ENCODE measurements around the gene PEAR1. TPM values are rescaled to one million over a fixed set of nuclear protein-coding genes. Genes with fewer than 3 reads are reported as not detected.

The PEAR1 gene
- total and polyA plus RNA-seq, 9 donors, result 12.2 to 35.0 (median 27.7) TPM

DNA sequence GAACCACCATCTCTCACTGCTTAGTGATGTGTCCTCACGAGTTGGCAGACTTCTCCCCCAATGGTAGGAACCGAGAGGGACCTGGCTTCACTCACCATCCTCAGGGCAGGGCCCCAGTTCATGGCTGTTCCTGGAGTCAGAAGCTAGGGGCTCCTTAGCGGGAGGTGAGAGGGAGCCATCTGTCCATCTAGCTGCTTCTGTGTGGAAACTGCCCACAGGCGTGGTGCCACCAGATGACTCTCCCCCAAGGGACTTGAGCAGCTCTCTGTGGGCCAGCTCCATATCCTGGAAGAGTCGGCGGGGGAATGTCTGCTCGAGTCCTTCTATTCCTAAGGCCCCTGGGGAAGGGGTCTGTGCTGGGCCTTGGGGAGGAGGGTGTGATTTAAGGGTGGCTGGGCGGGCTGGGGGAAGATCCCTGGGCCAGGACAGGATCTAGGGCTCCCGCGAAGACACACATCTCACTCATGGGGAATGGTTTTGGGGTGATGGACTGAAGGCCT, 43.3 kb downstream of the PEAR1 start:
- no peak for DNase-seq
- Histone ChIP-seq H3K4me3 (ENCODE audit: low read length) (no peak overlapping the region), H3K9me3 (replicated peaks; ENCODE audit: control insufficient read depth, low read depth, low read length) (no peaks in the 10 kb centered on the region), H3K27ac (ENCODE audit: low read length) (no peak overlapping the region), H3K36me3 (ENCODE audit: control insufficient read depth, insufficient read depth, low read length) (peaks cover 77% of the 10 kb centered on the region), H3K27me3 (ENCODE audit: control insufficient read depth, insufficient read depth, low read length) (no peaks in the 10 kb centered on the region), H3K4me1 (ENCODE audit: control insufficient read depth, insufficient read depth, low read length) (peaks cover 7% of the 10 kb centered on the region)
- WGBS (ENCODE audit: insufficient coverage), result 74% methylated on average over 7 of the region's 10 CpGs

DNA sequence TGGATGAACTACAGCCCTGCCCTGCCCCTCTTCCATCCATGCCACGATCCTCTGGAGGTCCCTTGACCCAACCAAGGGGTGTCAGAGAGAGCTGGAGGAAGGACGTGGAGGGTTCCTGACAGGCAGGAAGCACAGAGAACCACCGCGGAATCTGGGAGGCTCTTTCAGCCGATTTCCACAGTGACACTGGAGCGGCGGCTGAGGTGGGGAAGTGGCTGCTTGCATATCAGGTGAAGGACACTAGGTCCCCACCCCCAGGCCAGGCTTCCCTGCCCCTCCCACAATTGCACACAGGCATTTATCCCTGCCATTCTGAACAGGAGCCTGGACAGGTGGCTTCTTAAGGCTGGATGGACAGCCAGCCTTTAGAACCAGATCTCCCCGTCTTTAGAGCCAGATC, 44.4 kb downstream of the PEAR1 start:
- Histone ChIP-seq H3K27ac (ENCODE audit: low read length) (no peak overlapping the region), H3K4me3 (ENCODE audit: low read length) (no peak overlapping the region), H3K9me3 (replicated peaks; ENCODE audit: control insufficient read depth, low read depth, low read length) (no peaks in the 10 kb centered on the region), H3K27me3 (ENCODE audit: control insufficient read depth, insufficient read depth, low read length) (no peaks in the 10 kb centered on the region), H3K4me1 (ENCODE audit: control insufficient read depth, insufficient read depth, low read length) (peaks cover 2% of the 10 kb centered on the region), H3K36me3 (ENCODE audit: control insufficient read depth, insufficient read depth, low read length) (peaks cover 87% of the 10 kb centered on the region)
- 91% methylated on average over 5 of the region's 8 CpGs for WGBS (ENCODE audit: insufficient coverage)
- DNase-seq, result no peak

DNA sequence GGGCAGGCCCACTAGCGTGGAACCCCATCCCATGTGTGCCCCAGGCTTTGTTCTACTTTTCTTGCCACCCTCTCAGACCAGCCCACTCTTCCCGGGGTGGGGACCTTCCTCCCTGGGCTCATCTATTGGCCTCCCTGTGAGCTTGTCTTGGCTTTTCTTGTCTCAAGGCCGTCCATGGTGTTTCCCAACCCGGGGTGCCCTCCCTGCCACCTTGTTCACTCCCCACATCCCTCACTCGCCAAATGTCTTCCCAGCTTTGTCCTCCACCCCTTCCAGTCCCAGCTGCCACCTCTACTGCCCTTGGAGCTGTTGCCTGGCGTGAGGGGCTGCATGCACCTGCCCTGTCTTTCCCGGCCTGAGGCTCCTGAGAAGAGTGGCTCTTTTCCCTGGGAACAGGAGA, 45.3 kb downstream of the PEAR1 start:
- Histone ChIP-seq H3K9me3 (replicated peaks; ENCODE audit: control insufficient read depth, low read depth, low read length) (no peaks in the 10 kb centered on the region), H3K36me3 (ENCODE audit: control insufficient read depth, insufficient read depth, low read length) (peaks cover 90% of the 10 kb centered on the region), H3K4me1 (ENCODE audit: control insufficient read depth, insufficient read depth, low read length) (no peaks in the 10 kb centered on the region), H3K27me3 (ENCODE audit: control insufficient read depth, insufficient read depth, low read length) (no peaks in the 10 kb centered on the region), H3K27ac (ENCODE audit: low read length) (no peak overlapping the region), H3K4me3 (ENCODE audit: low read length) (no peak overlapping the region)
- 88% methylated on average over 6 of the region's 7 CpGs for WGBS (ENCODE audit: insufficient coverage)
- no peak for DNase-seq

DNA sequence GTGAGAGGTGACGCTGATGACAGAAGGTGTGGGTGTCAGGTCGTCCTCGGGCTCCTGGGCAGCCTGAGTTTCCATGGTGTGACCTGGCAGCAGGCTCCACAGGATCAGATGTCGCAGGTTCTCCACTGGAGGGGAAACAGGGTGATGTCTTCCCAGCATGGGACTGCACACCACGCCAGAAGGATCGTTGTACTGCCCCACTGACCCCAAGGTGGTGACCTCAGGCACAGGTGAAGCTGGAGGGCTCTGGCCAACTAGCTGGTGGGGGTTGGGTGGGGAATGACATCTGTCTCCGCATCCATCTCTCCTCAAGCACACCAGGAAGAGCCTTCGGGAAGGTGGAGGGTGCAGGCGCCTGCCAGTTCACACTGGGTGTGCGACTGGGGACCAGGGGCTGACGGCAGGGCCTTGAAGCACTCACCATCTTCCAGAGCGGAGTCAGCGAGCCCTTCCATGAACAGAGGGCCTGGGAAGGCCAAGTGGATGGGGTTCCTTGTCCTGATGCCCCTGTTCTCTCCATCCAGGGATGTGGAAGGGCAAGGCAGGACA, 46.3 kb downstream of the PEAR1 start:
- DNase-seq, result no peak
- Histone ChIP-seq H3K27ac (ENCODE audit: low read length) (no peak overlapping the region), H3K4me3 (ENCODE audit: low read length) (no peak overlapping the region), H3K36me3 (ENCODE audit: control insufficient read depth, insufficient read depth, low read length) (peaks cover 95% of the 10 kb centered on the region), H3K4me1 (ENCODE audit: control insufficient read depth, insufficient read depth, low read length) (no peaks in the 10 kb centered on the region), H3K27me3 (ENCODE audit: control insufficient read depth, insufficient read depth, low read length) (no peaks in the 10 kb centered on the region), H3K9me3 (replicated peaks; ENCODE audit: control insufficient read depth, low read depth, low read length) (no peaks in the 10 kb centered on the region)
- 88% methylated on average over 6 of the region's 13 CpGs for WGBS (ENCODE audit: insufficient coverage)

DNA sequence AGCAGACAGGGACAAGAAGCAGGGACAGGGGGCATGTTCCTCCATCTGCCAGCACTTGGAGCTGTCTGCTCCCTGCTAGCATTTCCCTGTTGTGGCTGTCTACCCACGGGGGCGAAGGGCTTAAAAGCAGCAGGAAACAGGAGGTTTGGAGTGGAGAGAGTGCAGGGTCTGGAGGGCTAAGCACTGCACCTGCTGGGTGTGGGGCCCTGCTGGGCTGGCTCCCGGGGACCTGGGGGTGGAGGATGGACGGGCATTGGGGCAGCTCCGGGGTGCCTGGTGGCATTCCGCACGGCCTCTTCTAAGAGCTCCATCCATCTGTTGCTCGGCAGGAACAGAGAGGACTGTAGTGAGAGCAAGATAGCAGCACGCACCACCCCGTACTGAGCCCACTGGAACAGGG, 48.2 kb downstream of the PEAR1 start:
- peaks cover 96% of the 10 kb centered on the region for H3K36me3 ChIP-seq (ENCODE audit: control insufficient read depth, insufficient read depth, low read length)
- H3K4me1 ChIP-seq (ENCODE audit: control insufficient read depth, insufficient read depth, low read length), result no peaks in the 10 kb centered on the region
- no peak for DNase-seq
- 88% methylated on average over 9 of the region's 10 CpGs for WGBS (ENCODE audit: insufficient coverage)
- no peak overlapping the region for H3K4me3 ChIP-seq (ENCODE audit: low read length)
- H3K9me3 ChIP-seq (replicated peaks; ENCODE audit: control insufficient read depth, low read depth, low read length), result no peaks in the 10 kb centered on the region
- H3K27ac ChIP-seq (ENCODE audit: low read length), result no peak overlapping the region
- no peaks in the 10 kb centered on the region for H3K27me3 ChIP-seq (ENCODE audit: control insufficient read depth, insufficient read depth, low read length)

DNA sequence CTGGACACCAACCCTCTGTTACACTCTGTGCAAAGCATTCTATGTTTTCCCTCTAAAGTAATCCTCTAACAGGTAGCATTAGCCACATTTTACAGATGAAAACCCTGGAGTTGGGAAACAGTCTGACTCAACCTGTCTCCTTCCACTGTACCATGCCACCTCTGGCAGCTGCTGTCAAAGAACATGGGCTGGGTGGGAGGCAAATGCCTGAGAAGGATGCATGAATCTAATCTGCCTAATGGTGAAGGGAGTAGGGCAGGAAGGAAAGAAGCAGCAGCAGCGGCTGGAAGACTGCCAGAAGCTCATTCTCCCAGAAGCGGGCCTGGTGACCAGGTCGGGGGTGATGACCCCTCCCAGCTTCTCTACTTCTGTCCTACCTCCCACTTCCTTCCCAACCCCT, 48.7 kb downstream of the PEAR1 start:
- Histone ChIP-seq H3K27me3 (ENCODE audit: control insufficient read depth, insufficient read depth, low read length) (no peaks in the 10 kb centered on the region), H3K27ac (ENCODE audit: low read length) (no peak overlapping the region), H3K4me1 (ENCODE audit: control insufficient read depth, insufficient read depth, low read length) (no peaks in the 10 kb centered on the region), H3K9me3 (replicated peaks; ENCODE audit: control insufficient read depth, low read depth, low read length) (no peaks in the 10 kb centered on the region), H3K4me3 (ENCODE audit: low read length) (no peak overlapping the region), H3K36me3 (ENCODE audit: control insufficient read depth, insufficient read depth, low read length) (peaks cover 96% of the 10 kb centered on the region)
- WGBS (ENCODE audit: insufficient coverage), result 83% methylated on average over 3 of the region's 3 CpGs
- no peak for DNase-seq

DNA sequence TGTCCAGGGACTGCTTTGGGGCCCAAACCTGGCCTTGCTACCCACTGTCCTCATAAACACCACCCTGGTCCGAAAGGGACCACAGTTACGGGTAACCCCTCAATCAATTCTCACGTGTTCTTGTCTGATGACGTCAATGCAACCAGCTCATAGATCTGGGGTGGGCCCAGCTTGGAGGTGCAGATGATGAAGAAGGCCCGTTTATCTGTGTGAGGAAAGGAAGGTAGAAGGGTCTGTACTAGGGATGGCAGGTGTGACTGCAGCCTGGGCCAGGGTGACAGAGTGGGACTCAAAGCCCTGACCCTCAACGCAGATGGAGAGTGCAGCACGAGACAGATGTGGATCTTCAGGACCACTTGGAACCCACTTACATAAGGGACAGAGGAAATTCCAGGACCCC, 49.1 kb downstream of the PEAR1 start:
- Histone ChIP-seq H3K4me3 (ENCODE audit: low read length) (no peak overlapping the region), H3K27me3 (ENCODE audit: control insufficient read depth, insufficient read depth, low read length) (no peaks in the 10 kb centered on the region), H3K36me3 (ENCODE audit: control insufficient read depth, insufficient read depth, low read length) (peaks cover 96% of the 10 kb centered on the region), H3K4me1 (ENCODE audit: control insufficient read depth, insufficient read depth, low read length) (no peaks in the 10 kb centered on the region), H3K27ac (ENCODE audit: low read length) (no peak overlapping the region), H3K9me3 (replicated peaks; ENCODE audit: control insufficient read depth, low read depth, low read length) (no peaks in the 10 kb centered on the region)
- DNase-seq, result no peak
- WGBS (ENCODE audit: insufficient coverage), result 80% methylated on average over 1 of the region's 7 CpGs

GRCh38 chr1:156943756-156944155, 50.2 kb downstream of the PEAR1 start:
- H3K36me3 ChIP-seq (ENCODE audit: control insufficient read depth, insufficient read depth, low read length), result peaks cover 96% of the 10 kb centered on the region
- DNase-seq, result no peak
- WGBS (ENCODE audit: insufficient coverage), result 100% methylated on average over 2 of the region's 3 CpGs
- no peak overlapping the region for H3K4me3 ChIP-seq (ENCODE audit: low read length)
- H3K9me3 ChIP-seq (replicated peaks; ENCODE audit: control insufficient read depth, low read depth, low read length), result no peaks in the 10 kb centered on the region
- H3K27ac ChIP-seq (ENCODE audit: low read length), result no peak overlapping the region
- no peaks in the 10 kb centered on the region for H3K4me1 ChIP-seq (ENCODE audit: control insufficient read depth, insufficient read depth, low read length)
- H3K27me3 ChIP-seq (ENCODE audit: control insufficient read depth, insufficient read depth, low read length), result no peaks in the 10 kb centered on the region

- no CpG with 5 or more reads among the region's 1 CpG for WGBS (ENCODE audit: insufficient coverage)
Observed at GRCh38 chr1:156944268-156944667, 50.8 kb downstream of the PEAR1 start.

GRCh38 chr1:156944848-156945247, 51.3 kb downstream of the PEAR1 start:
- no peaks in the 10 kb centered on the region for H3K9me3 ChIP-seq (replicated peaks; ENCODE audit: control insufficient read depth, low read depth, low read length)
- no peak overlapping the region for H3K4me3 ChIP-seq (ENCODE audit: low read length)
- no peak for DNase-seq
- H3K27me3 ChIP-seq (ENCODE audit: control insufficient read depth, insufficient read depth, low read length), result no peaks in the 10 kb centered on the region
- peaks cover 94% of the 10 kb centered on the region for H3K36me3 ChIP-seq (ENCODE audit: control insufficient read depth, insufficient read depth, low read length)
- no peaks in the 10 kb centered on the region for H3K4me1 ChIP-seq (ENCODE audit: control insufficient read depth, insufficient read depth, low read length)
- no peak overlapping the region for H3K27ac ChIP-seq (ENCODE audit: low read length)
- 95% methylated on average over 8 of the region's 8 CpGs for WGBS (ENCODE audit: insufficient coverage)

More at GRCh38 chr1:156944268-156944667, 50.8 kb downstream of the PEAR1 start:
- Histone ChIP-seq H3K36me3 (ENCODE audit: control insufficient read depth, insufficient read depth, low read length) (peaks cover 96% of the 10 kb centered on the region), H3K4me1 (ENCODE audit: control insufficient read depth, insufficient read depth, low read length) (no peaks in the 10 kb centered on the region), H3K9me3 (replicated peaks; ENCODE audit: control insufficient read depth, low read depth, low read length) (no peaks in the 10 kb centered on the region), H3K27me3 (ENCODE audit: control insufficient read depth, insufficient read depth, low read length) (no peaks in the 10 kb centered on the region), H3K4me3 (ENCODE audit: low read length) (no peak overlapping the region), H3K27ac (ENCODE audit: low read length) (no peak overlapping the region)
- no peak for DNase-seq

Measured in muscle of leg (tissue), 11 donors.